Non-pigmented ciliary epithelial cell (primary cell): ENCODE measurements around the gene FAAP24.
"Not testable (repeated sequence)": the region's sequence is repeated elsewhere in the genome, so short reads cannot be mapped to it uniquely, and the experiment has no call there.

Source experiments
- DNase-seq: peaks from one replicate; pipeline ENCODE4 v3.0.0-alpha.2; 2010; ENCODE audit warnings: low read depth

Gene FAAP24

GRCh38 chr19:32971715-32972540, at the start of gene FAAP24, which contains the start of gene CEP89:
FAAP24 (plus strand) TSS chr19:32972242; CDS start chr19:32973197, 955 bp downstream.
CEP89 (minus strand) TSS chr19:32971958; CDS start chr19:32971874, 84 bp downstream.
- DNase-seq, result peak; percentile 99

GRCh38 chr19:32924200-32924599, 47.8 kb upstream of the FAAP24 start:
- no peak for DNase-seq

- DNase-seq, result no peak
Measured at GRCh38 chr19:32928806-32929205, 43.2 kb upstream of the FAAP24 start.

- DNase-seq, result no peak
Measured at GRCh38 chr19:32930567-32930966, 41.5 kb upstream of the FAAP24 start.

GRCh38 chr19:32933571-32933970, 38.5 kb upstream of the FAAP24 start:
- DNase-seq, result no peak

- no peak for DNase-seq
Measured at GRCh38 chr19:32935629-32936028, 36.4 kb upstream of the FAAP24 start.

- no peak for DNase-seq
Measured at GRCh38 chr19:32936065-32936464, 36.0 kb upstream of the FAAP24 start.

GRCh38 chr19:32941273-32941672, 30.8 kb upstream of the FAAP24 start:
- DNase-seq, result not testable (repeated sequence)

- no peak for DNase-seq
Measured at GRCh38 chr19:32945260-32945659, 26.8 kb upstream of the FAAP24 start.

- no peak for DNase-seq
Measured at GRCh38 chr19:32966750-32967149, 5.3 kb upstream of the FAAP24 start.

- DNase-seq, result no peak
Measured at GRCh38 chr19:32969549-32969948, 2.5 kb upstream of the FAAP24 start.

GRCh38 chr19:32971012-32971595, 938 bp upstream of the FAAP24 start:
- no peak for DNase-seq

GRCh38 chr19:32976223-32976805, 4.3 kb downstream of the FAAP24 start:
- DNase-seq, result peak; percentile 11

GRCh38 chr19:32977280-32977679, 5.2 kb downstream of the FAAP24 start:
- DNase-seq, result no peak

GRCh38 chr19:32977813-32978212, 5.8 kb downstream of the FAAP24 start:
- DNase-seq, result not testable (repeated sequence)

GRCh38 chr19:32979807-32980206, 7.8 kb downstream of the FAAP24 start:
- DNase-seq, result not testable (repeated sequence)

- not testable (repeated sequence) for DNase-seq
Measured at GRCh38 chr19:32982488-32982887, 10.4 kb downstream of the FAAP24 start.

- DNase-seq, result not testable (repeated sequence)
Measured at GRCh38 chr19:32988254-32988653, 16.2 kb downstream of the FAAP24 start.

- DNase-seq, result no peak
Measured at GRCh38 chr19:32988724-32989123, 16.7 kb downstream of the FAAP24 start.

- DNase-seq, result not testable (repeated sequence)
Measured at GRCh38 chr19:32995966-32996365, 23.9 kb downstream of the FAAP24 start.

GRCh38 chr19:32997061-32997464, 25.0 kb downstream of the FAAP24 start:
- DNase-seq, result not testable (repeated sequence)

GRCh38 chr19:32997716-32998355, 25.8 kb downstream of the FAAP24 start:
- no peak for DNase-seq
